Karpas-422 (cell line): ENCODE measurements around the gene MMP24. TPM values are rescaled to one million over a fixed set of nuclear protein-coding genes. Genes with fewer than 3 reads are reported as not detected.

Source experiments
- DNase-seq: peaks from one replicate; pipeline ENCODE4 v3.0.0-alpha.2; 2015
- H2AFZ ChIP-seq: fragments of 200-600 bp; sonication (generic); 2 replicates; pipeline ENCODE4 v1.6.1; 2014; ENCODE audit warnings: antibody characterized with exemption, low read length, mixed read lengths
- H3K27ac ChIP-seq: fragments of 200-600 bp; sonication (generic); 2 replicates; pipeline ENCODE4 v1.5.1; 2014; ENCODE audit warnings: mild to moderate bottlenecking, low read length, moderate library complexity
- H3K27me3 ChIP-seq: fragments of 200-600 bp; sonication (generic); 2 replicates; pipeline ENCODE4 v1.6.1; 2014; ENCODE audit warnings: low read length, mixed read lengths
- H3K36me3 ChIP-seq: fragments of 200-600 bp; sonication (generic); 2 replicates; pipeline ENCODE4 v1.6.1; 2014; ENCODE audit warnings: low read length, mixed read lengths; ENCODE audit not compliant: insufficient read depth
- H3K4me1 ChIP-seq: fragments of 200-600 bp; sonication (generic); 2 replicates; pipeline ENCODE4 v1.6.1; 2014; ENCODE audit warnings: mild to moderate bottlenecking, low read length, mixed read lengths
- H3K4me2 ChIP-seq: fragments of 200-600 bp; sonication (generic); 2 replicates; pipeline ENCODE4 v1.6.1; 2014; ENCODE audit warnings: low read length, low read depth, mild to moderate bottlenecking; ENCODE audit not compliant: poor library complexity, severe bottlenecking
- H3K4me3 ChIP-seq: fragments of 200-600 bp; sonication (generic); 2 replicates; pipeline ENCODE4 v1.5.1; 2014; ENCODE audit warnings: mild to moderate bottlenecking, antibody characterized with exemption, low read length, mixed read lengths
- H3K79me2 ChIP-seq: fragments of 200-600 bp; sonication (generic); 2 replicates; pipeline ENCODE4 v1.6.1; 2014; ENCODE audit warnings: mild to moderate bottlenecking, low read length, mixed read lengths
- H3K9ac ChIP-seq: fragments of 200-600 bp; sonication (generic); 2 replicates; pipeline ENCODE4 v1.6.0; 2014; ENCODE audit warnings: low read length
- H3K9me2 ChIP-seq: fragments of 200-600 bp; sonication (generic), shearing (Covaris generic); replicated peaks from 2 replicates; pipeline ENCODE4 v1.6.0; 2014; ENCODE audit warnings: mild to moderate bottlenecking, low read length, moderate library complexity; ENCODE audit not compliant: insufficient read depth
- H3K9me3 ChIP-seq: fragments of 300-700, 200-600 bp; sonication (generic); 2 replicates; pipeline ENCODE4 v1.6.1; 2014; ENCODE audit warnings: low read length, mixed read lengths
- H4K20me1 ChIP-seq: fragments of 200-600 bp; sonication (generic); 2 replicates; pipeline ENCODE4 v1.6.1; 2014; ENCODE audit warnings: mild to moderate bottlenecking, antibody characterized with exemption, low read length, low read depth; ENCODE audit not compliant: insufficient read depth
- total RNA-seq: library from RNA; depleted of rRNA; stranded (reverse); fragments of >200 nt; shearing (Covaris generic); gene quantifications from 2 replicates; pipeline ENCODE4 v1.2.3, GENCODE V29; 2014; ENCODE audit warnings: low replicate concordance

MMP24 gene
- total RNA-seq, 1 experiment from 2014 or later = 0.60 TPM

GRCh38 chr20:35275741-35276251 lies 49.3 kb downstream of the MMP24 start:
- Histone ChIP-seq H3K4me1 (peaks cover 48% of the 10 kb centered on the region), H3K27me3 (no peaks in the 10 kb centered on the region), H3K9me2 (no peaks in the 10 kb centered on the region), H3K4me2 (peak overlapping the region; percentile 97), H3K79me2 (peaks cover 14% of the 10 kb centered on the region), H3K27ac (no peak overlapping the region), H2AFZ (no peak overlapping the region), H3K9me3 (no peaks in the 10 kb centered on the region), H4K20me1 (peaks cover 5% of the 10 kb centered on the region; the same call in 1 of the 2 replicates), H3K4me3 (no peak overlapping the region), H3K36me3 (peaks cover 6% of the 10 kb centered on the region; the same call in 1 of the 2 replicates), H3K9ac (no peak overlapping the region)
- no peak for DNase-seq

GRCh38 chr20:35276408-35276807 lies 49.9 kb downstream of the MMP24 start:
- H3K4me3 ChIP-seq = peak overlapping the region; percentile 99
- no peaks in the 10 kb centered on the region for H3K9me3 ChIP-seq
- H3K4me1 ChIP-seq = peaks cover 42% of the 10 kb centered on the region
- H3K4me2 ChIP-seq = peak overlapping the region; percentile 97
- peaks cover 7% of the 10 kb centered on the region for H3K36me3 ChIP-seq
- H4K20me1 ChIP-seq = peaks cover 5% of the 10 kb centered on the region; the same call in 1 of the 2 replicates
- H3K27ac ChIP-seq = peak overlapping the region; percentile 81
- no peaks in the 10 kb centered on the region for H3K9me2 ChIP-seq
- H3K9ac ChIP-seq = peak overlapping the region; percentile 99
- H3K79me2 ChIP-seq = peaks cover 16% of the 10 kb centered on the region
- H3K27me3 ChIP-seq = no peaks in the 10 kb centered on the region
- no peak overlapping the region for H2AFZ ChIP-seq
- DNase-seq = no peak

GRCh38 chr20:35277127-35277526 lies 50.6 kb downstream of the MMP24 start:
- Histone ChIP-seq H3K4me1 (peaks cover 35% of the 10 kb centered on the region), H3K9me3 (no peaks in the 10 kb centered on the region), H3K79me2 (peaks cover 23% of the 10 kb centered on the region), H3K9ac (peak overlapping the region; percentile 99), H2AFZ (no peak overlapping the region), H3K9me2 (no peaks in the 10 kb centered on the region), H3K4me2 (peak overlapping the region; percentile 97), H3K27me3 (no peaks in the 10 kb centered on the region), H4K20me1 (peaks cover 5% of the 10 kb centered on the region; the same call in 1 of the 2 replicates), H3K36me3 (peaks cover 11% of the 10 kb centered on the region), H3K4me3 (peak overlapping the region; percentile 99), H3K27ac (peak overlapping the region; percentile 81)
- DNase-seq = no peak

- peak within 1 kb of the TSS; percentile 81 for H3K27ac ChIP-seq
- peak within 1 kb of the TSS; percentile 99 for H3K9ac ChIP-seq
- H3K79me2 ChIP-seq = peaks cover 29% of the 10 kb centered on the region
- no peaks in the 10 kb centered on the region for H3K9me3 ChIP-seq
- H3K4me1 ChIP-seq = peaks cover 30% of the 10 kb centered on the region
- H3K27me3 ChIP-seq = no peaks in the 10 kb centered on the region
- H4K20me1 ChIP-seq = peaks cover 5% of the 10 kb centered on the region; the same call in 1 of the 2 replicates
- peak; percentile 97 for DNase-seq
- H3K4me3 ChIP-seq = peak within 1 kb of the TSS; percentile 99
- H3K9me2 ChIP-seq = no peaks in the 10 kb centered on the region
- peak within 1 kb of the TSS; percentile 97 for H3K4me2 ChIP-seq
- H2AFZ ChIP-seq = no peak within 1 kb of the TSS
- peaks cover 16% of the 10 kb centered on the region for H3K36me3 ChIP-seq
These were observed 51.3 kb downstream of the MMP24 start, which contains the start of gene MMP24OS for GRCh38 chr20:35277531-35278395. Gene MMP24OS, minus strand, starts transcription at chr20:35278122. Its CDS starts 193 bp downstream, at chr20:35277929.

- Histone ChIP-seq H3K79me2 (peaks cover 41% of the 10 kb centered on the region), H3K9ac (no peak overlapping the region), H2AFZ (no peak overlapping the region), H3K4me2 (no peak overlapping the region), H3K9me3 (no peaks in the 10 kb centered on the region), H3K9me2 (no peaks in the 10 kb centered on the region), H3K27me3 (no peaks in the 10 kb centered on the region), H3K4me1 (peaks cover 23% of the 10 kb centered on the region), H3K4me3 (no peak overlapping the region), H4K20me1 (peaks cover 7% of the 10 kb centered on the region; the same call in 1 of the 2 replicates), H3K36me3 (peaks cover 20% of the 10 kb centered on the region), H3K27ac (no peak overlapping the region)
- no peak for DNase-seq
These were observed 52.5 kb downstream of the MMP24 start for GRCh38 chr20:35279040-35279439.

GRCh38 chr20:35279533-35280174 lies 53.2 kb downstream of the MMP24 start:
- DNase-seq = no peak
- no peak overlapping the region for H3K27ac ChIP-seq
- peaks cover 20% of the 10 kb centered on the region for H3K36me3 ChIP-seq
- peaks cover 46% of the 10 kb centered on the region for H3K79me2 ChIP-seq
- H3K9ac ChIP-seq = no peak overlapping the region
- no peak overlapping the region for H3K4me2 ChIP-seq
- peaks cover 17% of the 10 kb centered on the region for H3K4me1 ChIP-seq
- no peaks in the 10 kb centered on the region for H3K9me2 ChIP-seq
- H2AFZ ChIP-seq = no peak overlapping the region
- H3K9me3 ChIP-seq = no peaks in the 10 kb centered on the region
- H4K20me1 ChIP-seq = peaks cover 8% of the 10 kb centered on the region; the same call in 1 of the 2 replicates
- no peak overlapping the region for H3K4me3 ChIP-seq
- H3K27me3 ChIP-seq = no peaks in the 10 kb centered on the region

- H3K4me3 ChIP-seq = no peak overlapping the region
- no peak overlapping the region for H2AFZ ChIP-seq
- peaks cover 8% of the 10 kb centered on the region; the same call in 1 of the 2 replicates for H4K20me1 ChIP-seq
- no peaks in the 10 kb centered on the region for H3K9me2 ChIP-seq
- no peaks in the 10 kb centered on the region for H3K27me3 ChIP-seq
- H3K27ac ChIP-seq = no peak overlapping the region
- no peak overlapping the region for H3K9ac ChIP-seq
- H3K4me1 ChIP-seq = peaks cover 24% of the 10 kb centered on the region
- H3K9me3 ChIP-seq = no peaks in the 10 kb centered on the region
- no peak for DNase-seq
- H3K4me2 ChIP-seq = no peak overlapping the region
- peaks cover 46% of the 10 kb centered on the region for H3K79me2 ChIP-seq
- peaks cover 20% of the 10 kb centered on the region for H3K36me3 ChIP-seq
These were observed 54.0 kb downstream of the MMP24 start for GRCh38 chr20:35280523-35280922.
